CD4-positive, alpha-beta T cell treated with Interleukin-17A for 1 hour (primary cell): ENCODE data around the gene UNKL.

Source experiments
- DNase-seq: peaks from one replicate; pipeline ENCODE4 v3.0.0-alpha.2; 2020

UNKL gene

DNA sequence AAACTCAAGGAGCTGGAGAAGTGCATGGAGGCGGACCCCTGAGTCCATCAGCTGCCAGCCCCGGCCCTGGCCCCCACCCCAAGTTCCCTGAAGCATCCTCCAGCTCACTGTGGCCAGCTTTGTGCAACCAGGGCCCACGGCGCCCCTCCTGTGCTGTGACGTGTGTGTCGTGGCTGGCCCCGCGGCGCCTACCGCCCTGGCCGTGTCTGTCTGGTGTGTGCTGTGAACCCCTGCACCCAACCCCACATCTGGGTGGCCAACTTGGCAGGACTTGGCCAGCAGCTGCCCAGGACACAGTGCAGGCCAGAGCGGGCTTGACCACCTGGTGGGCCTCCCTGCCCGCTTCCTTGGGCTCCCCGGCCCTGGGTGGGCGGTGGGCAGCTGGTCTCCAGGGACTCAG lies 66.1 kb downstream of the UNKL start:
- no peak for DNase-seq

DNA sequence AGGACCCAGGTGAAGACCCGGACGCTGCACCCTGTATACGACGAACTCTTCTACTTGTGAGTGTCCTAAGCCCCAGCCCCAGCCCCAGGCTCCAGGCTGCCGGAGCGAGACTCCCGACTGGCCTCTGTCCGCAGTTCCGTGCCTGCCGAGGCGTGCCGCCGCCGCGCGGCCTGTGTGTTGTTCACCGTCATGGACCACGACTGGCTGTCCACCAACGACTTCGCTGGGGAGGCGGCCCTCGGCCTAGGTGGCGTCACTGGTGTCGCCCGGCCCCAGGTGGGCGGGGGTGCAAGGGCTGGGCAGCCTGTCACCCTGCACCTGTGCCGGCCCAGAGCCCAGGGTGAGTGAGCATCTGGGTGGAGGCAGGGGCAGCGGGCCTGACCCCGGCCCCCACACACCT lies 66.5 kb downstream of the UNKL start:
- no peak for DNase-seq

DNA sequence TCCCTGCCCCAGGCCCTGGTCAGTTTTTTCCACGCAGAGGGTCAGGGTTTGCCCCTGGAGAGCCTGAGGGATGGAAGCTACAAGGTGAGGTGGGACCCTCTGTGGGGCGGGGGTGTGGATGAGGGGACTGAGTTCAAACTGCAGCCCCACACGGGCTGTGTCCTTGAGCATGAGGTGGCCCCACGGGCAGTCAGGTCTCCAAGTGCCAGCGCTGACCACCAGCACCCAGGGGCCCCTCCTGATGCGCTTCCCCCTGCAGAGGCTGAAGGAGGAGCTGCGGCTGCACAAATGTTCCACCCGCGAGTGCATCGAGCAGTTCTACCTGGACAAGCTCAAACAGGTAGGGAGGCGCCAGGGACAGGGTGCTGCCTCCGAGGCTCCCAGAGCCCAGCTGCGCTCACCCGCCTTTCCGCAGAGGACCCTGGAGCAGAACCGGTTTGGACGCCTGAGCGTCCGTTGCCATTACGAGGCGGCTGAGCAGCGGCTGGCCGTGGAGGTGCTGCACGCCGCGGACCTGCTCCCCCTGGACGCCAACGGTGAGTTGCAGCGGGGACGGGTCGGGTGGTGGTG lies 67.1 kb downstream of the UNKL start:
- DNase-seq = no peak

DNA sequence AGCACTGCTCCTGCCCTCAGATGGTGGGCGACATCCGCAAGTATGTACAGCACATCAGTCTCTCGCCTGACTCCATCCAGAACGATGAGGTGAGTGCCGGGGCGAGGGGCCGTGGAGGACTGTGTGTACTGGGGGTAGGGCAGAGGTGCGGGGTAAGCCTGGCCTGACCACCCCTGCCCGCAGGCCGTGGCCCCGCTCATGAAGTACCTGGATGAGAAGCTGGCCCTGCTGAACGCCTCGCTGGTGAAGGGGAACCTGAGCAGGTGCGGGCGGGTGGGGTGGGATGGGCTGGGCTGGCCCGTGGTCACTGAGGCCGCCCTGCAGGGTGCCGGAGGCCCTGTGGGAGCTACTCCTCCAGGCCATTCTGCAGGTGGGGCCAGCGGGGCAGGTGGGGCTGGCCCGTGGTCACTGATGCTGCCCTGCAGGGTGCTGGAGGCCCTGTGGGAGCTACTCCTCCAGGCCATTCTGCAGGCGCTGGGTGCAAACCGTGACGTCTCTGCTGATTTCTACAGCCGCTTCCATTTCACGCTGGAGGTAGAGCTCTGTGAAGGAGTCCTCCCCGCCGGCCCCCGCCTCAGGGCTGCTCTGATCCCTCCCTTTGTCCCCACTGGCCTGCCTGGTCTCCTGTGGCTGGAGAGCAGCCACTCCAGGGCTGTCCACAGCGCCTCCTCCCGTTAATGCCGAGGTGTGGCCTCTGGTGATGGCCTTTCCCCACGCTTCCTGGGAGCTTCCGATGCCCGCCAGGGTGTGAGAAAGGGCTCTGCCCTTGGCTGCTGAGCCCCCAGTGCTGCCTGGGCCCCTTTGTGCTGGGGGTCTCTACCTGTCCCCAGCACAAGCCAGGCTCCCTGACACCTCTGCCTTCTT lies 67.8 kb downstream of the UNKL start:
- DNase-seq = no peak

DNA sequence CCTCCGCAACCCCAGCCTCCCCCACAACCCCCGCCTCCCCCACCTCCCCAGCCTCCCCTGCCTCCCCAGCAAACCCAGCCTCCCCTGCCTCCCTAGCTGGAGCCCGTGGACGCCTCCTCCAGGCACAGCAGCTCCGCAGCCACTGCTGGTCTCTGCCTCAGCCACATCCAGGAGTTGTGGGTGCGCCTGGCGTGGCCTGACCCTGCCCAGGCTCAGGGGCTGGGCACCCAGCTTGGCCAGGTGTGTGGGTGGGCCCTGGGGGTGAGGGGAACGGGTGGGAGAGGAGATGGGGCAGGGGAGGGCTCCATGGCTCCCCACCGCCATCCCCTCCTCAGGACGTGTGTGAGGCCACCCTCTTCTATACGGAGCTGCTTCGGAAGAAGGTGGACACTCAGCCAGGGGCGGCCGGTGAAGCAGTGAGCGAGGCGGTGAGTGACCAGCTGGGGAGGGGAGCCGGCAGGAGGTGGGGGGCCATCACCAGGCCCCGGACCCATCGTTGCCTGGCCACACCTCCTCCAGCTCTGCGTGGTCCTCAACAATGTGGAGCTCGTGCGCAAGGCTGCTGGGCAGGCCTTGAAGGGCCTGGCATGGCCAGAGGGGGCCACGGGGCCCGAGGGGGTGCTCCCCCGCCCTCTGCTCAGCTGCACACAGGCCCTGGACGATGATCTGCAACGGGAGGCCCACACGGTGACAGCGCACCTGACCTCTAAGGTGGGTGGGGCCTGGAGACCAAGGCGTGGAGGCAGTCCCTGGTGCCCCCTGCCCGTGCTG lies 68.7 kb downstream of the UNKL start:
- no peak for DNase-seq

DNA sequence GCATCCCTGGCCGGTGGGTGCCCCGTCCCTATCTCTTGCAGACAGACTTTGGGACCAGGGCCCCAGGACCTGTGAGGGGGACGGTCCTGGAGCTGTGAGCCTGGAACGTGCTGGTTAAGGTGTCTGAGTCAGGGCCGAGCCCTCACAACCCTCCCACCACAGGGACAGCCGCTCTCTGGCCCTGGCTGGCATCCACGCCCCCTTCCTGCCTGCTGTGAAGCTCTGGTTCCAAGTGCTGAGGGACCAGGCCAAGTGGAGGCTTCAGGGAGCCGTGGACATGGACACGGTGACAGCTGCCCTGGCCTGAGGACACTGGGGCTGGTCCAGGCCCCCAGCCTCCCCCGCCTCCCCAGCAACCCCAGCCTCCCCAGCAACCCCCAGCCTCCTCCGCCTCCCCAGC lies 69.4 kb downstream of the UNKL start:
- no peak for DNase-seq

DNA sequence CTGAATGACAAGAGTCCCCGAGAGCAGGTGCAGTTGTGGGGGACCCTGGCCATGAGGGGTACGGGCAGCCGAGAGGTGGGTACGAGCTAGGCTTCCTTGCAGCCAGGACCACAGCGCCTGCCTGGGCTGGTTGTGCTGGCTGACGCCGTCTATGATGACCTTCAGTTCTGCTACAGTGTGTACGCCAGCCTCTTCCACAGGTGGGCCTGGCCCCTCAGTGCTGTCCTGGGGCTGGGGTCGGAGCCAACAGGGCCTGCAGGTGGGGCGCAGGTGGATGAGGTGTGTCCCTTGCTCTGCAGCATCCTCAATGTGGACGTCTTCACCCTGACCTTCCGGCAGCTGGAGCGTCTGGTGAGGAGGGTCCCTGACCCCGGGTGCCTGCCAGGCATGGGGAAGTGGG lies 70.0 kb downstream of the UNKL start:
- DNase-seq = no peak

DNA sequence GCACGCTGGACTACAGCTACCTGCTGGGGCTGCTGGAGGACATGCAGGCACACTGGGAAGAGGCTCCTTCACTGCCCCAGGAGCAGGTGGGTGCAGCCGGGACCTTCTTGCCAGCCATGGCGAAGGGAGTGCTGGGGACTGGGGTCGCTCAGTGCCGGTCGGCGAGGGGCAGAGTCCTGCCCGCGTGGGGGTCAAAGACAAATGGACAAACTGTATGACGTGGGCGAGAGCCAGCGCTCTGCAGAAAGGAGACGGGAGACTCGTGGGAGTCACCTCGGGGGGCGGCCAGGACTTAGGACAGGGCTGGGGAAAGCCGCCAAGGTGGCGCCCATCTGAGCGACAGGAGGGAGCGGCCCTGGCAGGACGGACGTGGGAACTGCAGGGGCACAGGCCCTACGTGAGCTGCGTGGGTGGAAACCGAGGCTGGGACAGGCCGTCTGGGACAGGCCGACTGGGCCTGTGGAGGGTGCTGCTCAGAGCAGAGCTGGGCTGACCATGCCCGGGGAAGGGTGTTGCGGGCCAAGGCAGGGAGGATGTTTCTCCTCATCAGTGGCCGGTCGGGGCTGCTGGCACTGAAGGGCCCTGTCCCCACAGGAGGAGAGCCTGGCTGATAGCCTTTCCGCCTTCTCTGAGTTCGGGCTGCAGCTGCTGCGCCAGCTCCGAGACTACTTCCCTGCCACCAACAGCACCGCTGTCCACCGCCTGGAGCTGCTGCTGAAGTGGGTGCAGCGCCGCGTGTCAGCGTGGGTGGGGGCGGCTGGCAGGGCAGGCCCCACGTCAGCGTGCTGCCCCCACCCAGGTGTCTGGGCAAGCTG lies 70.9 kb downstream of the UNKL start:
- DNase-seq = peak; percentile 11

DNA sequence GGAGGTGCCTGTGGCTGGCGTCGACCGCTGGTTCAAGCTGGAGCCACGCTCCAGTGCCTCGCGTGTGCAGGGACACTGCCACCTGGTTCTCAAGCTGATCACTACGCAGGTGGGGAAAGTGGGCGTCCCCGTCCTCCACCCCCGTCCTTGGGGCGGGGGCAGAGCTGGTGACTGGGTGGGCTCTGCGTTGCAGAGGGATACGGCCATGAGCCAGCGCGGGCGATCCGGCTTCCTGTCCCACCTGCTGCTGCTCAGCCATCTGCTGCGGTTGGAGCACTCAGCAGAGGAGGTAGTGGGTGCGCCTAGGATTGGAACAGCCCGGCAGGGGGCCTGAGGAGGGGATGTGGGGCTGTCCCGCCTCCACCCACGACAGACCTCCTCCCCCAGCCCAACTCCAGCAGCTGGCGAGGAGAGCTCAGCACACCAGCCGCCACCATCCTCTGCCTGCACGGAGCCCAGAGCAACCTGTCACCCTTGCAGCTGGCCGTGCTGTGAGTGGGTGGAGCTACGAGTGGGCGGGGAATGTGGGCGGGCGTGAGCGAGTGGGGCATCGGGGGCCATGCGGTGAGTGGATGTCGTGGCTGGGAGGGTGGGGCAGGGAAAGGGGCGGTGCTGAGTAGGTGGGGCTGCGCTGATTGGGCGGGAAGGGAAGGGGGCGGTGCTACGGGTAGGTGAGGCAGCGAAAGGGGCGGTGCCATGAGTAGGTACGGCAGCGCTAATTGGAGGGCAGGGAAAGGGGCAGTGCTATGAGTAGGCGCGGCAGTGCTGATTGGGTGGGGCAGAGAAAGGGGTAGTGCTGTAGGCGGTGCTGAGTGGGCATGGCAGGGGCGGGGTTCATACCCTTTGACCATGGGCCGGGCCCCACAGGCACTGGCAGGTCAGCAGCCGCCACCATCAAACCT lies 71.7 kb downstream of the UNKL start:
- peak; percentile 99 for DNase-seq

DNA sequence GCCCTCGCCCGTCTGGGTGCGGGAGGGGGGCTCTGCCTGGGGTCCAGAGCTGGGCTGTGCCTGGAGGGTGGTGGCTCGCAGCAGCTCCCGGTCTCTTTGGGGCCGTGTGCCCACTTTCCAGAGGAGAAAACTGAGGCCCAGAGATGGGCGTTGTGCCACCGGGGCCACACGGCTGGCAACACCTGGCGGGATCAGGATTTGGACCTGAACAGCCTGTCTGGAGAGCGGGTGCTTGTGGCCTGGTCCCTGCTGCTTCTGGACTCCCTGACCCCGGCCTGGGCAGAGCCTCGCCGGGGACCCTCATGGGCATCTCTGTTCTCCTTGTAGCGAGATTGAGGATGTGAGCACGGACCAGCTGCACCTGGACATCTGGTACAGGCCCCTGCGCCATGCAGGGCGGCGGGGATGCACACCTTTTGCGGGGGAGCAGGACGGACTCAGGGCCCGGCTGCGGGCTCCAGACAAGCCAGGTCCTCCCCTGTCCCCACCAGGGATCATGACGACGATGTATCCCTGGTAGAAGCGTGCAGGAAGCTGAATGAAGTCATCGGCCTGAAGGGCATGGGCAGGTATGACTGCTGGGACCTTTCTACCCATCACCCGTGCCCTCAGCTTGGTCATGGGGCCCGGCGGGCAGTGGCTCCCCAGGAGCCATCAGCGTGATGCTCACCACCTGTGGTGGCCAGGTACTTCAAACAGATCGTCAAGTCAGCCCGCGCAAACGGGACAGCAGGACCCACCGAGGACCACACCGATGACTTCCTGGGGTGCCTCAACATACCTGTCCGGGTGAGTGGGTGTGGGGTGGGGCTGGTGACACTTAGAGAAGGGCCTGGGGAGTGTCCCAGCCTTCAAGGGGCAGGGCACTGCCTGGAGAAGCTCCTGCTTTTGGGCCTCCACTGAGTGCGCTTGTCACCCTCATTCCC lies 72.7 kb downstream of the UNKL start:
- no peak for DNase-seq

DNA sequence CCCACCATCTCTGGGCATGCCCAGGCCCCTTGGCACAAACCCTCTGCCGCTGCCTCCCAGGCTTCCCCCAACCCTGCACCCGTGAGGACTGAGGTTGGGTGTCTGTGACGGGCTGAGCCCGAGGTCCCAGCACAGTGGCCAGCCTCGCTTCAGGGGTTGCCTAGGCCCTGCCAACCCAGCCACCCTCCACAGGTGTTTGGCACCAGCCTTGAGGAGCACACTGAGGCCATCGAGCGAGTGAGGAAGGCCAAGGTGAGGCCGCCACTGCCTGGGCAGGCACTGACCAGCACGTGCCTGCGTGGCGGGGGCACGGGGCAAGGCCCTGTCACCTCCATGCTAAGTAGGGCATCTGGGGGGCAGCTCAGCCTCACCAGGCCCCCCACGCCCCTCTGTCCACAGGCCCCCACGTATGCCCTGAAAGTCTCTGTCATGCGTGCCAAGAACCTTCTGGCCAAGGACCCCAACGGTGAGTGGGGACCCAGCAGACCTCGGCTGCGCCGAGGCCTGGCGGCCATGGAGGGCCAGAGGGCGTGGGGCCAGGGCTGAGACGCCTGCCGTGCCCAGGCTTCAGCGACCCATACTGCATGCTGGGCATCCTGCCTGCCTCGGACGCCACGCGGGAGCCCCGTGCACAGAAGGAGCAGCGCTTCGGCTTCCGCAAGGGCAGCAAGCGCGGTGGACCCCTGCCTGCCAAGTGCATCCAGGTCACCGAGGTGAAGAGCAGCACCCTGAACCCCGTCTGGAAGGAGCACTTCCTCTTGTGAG lies 73.6 kb downstream of the UNKL start:
- no peak for DNase-seq

DNA sequence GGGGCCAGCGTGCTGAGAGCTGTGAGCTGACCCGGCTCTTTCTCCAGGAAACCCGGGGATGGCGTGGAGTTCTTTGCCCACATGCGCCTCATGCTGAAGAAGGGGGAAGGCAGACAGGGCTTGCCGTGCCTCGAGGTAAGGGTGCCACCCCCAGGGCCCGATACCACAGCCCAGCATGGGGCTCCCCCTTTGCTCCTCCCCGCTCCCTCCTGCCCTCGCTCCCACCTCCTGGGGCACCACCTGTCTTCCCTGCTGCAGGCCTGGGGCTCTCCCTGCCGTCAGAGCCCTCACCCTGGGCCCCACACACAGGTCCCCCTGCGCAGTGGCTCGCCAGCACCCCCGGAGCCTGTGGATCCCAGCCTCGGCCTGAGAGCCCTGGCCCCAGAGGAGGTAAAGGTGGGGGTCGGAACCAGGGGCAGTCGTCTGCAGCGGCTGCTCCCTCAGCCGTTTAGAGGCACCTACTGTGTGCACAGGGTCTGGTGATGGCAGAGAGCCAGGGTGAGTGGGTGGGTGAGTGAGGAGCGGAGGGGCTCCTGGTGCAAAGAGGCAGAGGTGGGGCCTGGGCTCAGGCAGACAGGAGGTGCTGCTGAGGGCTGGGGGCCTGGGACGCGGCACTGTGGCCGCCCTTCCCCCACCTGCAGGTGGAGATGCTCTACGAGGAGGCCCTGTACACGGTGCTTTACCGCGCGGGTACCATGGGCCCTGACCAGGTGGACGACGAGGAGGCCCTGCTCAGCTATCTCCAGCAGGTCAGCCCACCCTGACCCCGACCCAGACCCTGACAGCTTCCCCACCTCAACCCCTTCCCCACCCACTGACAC lies 75.4 kb downstream of the UNKL start:
- no peak for DNase-seq

DNA sequence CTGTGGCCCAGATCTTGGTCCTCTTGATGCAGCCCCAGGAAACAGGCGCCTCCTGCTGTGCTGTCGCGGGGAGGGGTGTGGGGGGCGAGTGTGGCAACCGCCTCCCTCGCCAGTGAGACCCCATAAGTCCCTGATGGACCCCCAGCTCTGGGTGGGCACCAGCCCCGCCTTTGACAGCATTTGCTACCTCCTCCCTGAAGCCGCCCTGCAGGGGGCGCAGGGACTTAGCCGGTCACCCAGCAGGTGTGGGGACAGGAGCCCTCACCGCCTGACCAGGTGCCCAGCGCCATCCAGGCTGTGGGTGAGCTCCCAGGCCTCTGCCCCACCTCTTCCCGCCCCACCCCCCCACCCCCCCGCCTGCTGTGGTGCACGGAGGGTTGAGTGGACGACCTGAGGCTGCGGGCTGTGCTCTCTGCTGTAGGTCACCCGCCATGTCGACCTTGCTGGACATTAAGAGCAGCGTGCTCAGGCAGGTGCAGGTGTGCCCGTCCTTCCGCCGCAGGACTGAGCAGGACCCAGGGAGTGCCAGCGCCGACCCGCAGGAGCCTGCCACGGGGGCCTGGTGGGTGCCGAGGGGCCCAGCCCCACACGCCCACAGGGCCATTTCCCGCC lies 76.3 kb downstream of the UNKL start:
- DNase-seq = peak; percentile 16

DNA sequence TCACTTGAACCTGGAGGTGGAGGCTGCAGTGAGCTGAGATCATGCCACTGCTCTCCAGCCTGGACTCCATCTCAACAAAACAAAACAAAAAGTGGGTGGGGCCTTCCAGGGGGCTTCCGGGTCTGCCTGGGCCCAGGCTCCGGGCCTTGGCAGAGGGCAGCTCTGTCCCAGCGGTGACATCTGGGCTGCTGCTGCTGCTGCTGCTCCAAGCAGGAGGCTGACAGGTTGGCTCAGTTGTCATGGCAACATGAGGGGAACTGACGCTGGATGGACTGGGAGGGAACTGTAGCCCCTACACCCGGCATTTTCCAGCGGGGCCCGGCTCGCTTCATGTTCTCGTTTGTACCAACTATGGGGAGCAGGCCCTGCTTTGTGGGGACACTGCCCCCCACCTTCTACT lies 77.0 kb downstream of the UNKL start:
- no peak for DNase-seq

DNA sequence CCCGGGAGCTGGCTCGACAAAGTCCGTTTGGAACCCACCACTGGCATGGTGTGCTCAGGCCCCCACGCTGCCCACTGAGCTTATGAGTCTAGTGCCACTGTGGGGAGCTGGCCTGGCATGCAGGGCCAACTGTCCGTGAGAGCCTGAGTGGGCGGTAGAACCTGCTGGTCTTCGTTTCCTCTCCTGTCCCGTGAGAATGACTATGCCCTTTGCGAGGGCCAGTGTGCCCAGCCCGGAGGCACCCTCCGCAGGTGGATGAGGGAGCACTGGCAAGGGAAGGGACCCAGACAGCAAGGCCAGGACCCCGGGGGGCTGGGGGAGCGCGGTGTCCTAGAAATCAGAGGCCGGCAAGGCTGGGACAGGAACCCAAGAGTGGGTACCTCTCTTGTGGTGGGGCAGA lies 77.9 kb downstream of the UNKL start:
- no peak for DNase-seq

DNA sequence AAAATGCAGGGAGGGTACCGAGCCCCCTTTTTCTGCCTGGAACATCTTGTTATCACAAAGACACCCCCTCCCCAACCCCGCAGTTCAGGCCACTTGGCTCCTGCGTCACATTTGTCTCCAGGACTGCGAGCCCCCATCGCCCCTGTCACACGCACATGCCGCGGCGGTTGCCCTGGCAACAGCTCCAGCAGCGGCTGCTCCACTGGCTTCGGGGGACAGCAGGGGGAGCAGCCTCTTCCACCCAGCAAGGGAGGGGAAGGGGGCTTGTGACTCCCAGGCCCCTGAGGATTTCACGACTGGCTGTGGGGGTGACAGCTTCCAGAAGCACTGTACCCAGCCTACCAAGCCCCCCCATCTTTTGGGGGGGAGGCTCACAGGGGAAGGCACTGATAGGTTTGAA lies 78.5 kb downstream of the UNKL start:
- DNase-seq = no peak

DNA sequence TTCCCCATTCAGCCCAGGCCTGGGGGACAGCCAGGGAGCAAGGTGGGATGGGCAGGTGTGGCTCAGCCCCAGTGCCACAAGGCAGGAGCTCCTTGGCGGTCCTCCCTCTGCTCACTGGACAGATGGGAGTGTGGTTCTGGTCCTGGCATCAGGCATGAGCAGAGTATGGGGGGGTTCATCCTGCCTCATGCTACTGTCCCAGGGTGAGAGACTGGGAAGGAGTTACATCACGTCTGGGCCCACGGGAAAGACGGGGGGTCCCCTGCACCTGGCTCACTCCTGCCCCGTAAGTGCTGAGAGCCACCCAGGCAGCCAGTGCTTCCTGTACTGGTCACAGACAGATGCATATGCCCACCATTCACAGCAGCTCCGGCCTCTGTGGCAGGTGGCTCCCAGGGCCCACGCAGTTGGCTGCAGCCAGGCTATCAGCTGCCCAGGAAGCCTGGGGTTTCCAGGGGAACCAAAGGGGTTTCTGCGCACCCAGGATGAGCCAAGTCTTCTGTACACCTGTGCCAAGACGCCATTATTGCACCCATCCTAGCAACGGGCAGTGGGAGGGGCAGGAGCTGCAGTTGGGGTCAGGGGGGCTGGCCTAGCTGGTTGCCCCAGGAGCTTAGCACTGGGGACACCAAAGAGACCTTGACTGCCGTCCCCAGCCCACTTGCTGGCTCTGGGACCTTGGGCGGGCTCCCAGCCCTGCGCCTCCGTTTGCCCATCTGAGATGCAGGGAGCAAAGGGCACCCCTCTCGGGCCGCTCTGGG lies 79.1 kb downstream of the UNKL start:
- DNase-seq = no peak

DNA sequence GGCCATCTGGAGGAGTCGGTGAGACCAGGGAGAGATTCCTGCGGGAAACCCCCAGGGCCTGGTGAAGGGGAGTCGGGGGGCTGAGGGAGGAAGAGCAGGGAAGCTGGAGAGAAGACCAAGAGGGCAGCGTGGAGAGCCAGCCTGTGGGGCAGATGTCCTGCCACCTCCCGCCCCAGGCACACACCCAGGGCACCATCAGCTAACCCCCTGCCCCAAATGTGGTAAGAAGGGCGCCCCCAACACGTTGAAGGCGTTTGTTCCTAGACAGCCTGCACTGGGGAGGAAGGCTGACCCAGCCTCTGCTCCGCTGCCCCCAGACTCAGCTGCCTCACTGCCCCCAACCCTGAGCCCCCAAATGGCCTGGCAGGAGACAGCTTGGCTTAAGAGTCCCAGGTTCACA lies 79.8 kb downstream of the UNKL start:
- no peak for DNase-seq
